Activated T-helper 1 cell treated with anti-CD3 and anti-CD28 coated beads, Interleukin-2, amount 50 U/mL, for 16 hours (primary cell): ENCODE measurements around the gene MRPS12.
"Not testable (repeated sequence)": the region's sequence is repeated elsewhere in the genome, so short reads cannot be mapped to it uniquely, and the experiment has no call there.

ENCODE experiments used
- DNase-seq, 2 donors: peaks; one replicate each; pipeline ENCODE4 v3.0.0-alpha.2; 2020; ENCODE audit warnings: low read depth in 1 of 2, low spot score in 1 of 2

The MRPS12 gene

DNA sequence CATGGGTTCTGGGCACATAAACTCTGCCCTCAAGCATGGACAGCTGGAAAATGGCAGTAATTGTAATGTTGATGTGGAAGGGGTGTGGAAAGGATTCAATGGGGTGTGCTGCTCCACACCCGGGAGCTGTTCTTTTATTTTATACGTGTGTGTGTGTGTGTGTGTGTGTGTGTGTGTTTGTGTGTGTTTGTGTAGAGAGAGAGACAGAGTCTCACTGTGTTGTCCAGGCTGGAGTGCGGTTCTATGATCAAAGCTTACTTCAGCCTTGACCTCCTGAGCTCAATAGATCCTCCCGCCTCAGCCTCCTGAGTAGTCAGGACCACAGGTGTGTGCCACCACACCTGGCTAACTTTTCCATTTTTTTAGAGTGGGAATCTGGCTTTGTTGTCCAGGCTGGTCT lies 2.8 kb downstream of the MRPS12 start:
- DNase-seq, result no peak

DNA sequence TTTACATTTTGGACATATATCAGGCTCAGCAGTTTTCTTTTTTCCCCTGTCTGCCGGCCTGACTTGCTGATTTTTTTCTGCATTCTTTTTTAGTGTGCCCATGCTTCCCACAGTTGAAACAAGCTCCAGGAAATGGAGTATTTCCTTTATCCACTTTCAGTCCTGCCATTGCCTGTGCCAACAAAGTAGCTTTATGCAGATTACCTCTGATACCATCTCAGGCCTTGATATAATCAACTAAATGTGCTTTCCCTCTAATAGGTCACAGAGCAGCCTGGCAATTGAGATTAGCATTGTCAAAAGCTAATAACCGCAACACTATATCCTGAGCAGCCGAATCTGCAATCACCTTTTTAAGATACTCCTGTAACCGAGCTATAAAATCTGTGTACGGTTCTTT lies 9.2 kb downstream of the MRPS12 start:
- DNase-seq, result no peak

DNA sequence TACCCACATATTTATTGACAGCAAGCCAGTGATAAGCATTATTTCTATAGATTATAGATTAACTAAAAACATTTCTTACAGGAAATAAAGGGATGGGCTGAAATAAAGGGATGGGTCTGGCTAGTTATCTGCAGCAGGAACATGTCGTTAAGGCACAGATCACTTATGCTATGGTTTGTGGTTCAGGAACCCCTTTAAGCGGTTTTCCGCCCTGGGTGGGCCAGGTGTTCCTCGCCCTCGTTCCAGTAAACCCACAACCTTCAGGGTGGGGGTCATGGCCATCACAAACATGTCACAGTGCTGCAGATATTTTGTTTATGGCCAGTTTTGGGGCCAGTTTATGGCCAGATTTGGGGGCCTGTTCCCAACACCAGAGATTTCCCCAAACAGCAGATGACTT lies 10.7 kb downstream of the MRPS12 start:
- not testable (repeated sequence) for DNase-seq

DNA sequence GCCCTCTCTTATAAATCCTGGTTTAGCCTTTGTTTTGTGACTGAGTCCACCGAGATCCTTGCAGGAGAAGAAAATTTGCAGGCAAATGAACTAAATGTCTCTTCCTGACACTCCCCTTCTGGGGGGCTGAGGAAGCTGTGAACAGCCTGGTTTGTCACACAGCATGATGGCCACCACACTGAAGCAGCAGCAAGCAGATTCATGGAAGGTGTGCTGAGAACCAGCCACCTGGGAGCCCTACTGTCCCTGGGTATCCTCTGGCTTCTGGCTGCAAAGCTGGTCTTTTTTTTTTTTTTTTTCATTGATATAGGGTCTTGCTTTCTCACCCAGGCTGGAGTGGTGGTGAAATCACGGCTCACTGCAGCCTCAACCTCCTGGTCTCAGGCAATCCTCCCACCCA lies 11.2 kb downstream of the MRPS12 start:
- DNase-seq, result no peak

DNA sequence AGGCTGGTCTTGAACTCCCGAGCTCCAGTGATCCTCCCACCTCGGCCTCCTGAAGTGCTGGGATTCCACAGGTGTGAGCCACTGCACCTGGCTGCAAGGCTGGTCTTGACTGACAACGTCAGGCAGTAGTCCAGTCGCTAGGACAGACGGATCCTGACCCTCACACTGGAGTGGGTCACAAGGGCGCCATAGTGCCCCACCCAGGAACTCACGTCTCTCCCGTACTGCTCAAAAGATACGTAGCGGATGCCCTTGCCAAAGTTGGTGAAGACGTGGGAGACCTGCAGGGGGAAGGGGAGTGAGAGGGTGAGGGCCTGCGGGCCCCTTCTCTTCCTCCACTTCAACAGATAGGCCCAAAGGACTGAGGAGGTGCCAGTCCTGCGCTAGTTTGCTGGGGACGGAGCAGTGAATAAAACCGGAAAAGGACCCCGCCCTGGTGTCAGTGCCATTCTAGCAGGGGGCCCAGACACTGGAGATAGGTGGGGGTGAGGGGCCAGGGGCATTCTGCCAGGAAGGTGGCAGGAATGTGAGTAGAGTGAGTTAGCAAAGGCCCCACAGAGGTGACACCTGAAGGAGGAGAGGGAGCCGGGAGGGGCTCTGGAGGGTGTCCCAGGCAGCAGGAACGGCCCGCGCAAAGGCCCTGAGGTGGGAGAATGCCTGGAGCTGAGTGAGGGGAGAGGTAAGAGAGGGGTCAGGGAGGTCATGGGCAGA lies 11.9 kb downstream of the MRPS12 start:
- DNase-seq, result no peak

DNA sequence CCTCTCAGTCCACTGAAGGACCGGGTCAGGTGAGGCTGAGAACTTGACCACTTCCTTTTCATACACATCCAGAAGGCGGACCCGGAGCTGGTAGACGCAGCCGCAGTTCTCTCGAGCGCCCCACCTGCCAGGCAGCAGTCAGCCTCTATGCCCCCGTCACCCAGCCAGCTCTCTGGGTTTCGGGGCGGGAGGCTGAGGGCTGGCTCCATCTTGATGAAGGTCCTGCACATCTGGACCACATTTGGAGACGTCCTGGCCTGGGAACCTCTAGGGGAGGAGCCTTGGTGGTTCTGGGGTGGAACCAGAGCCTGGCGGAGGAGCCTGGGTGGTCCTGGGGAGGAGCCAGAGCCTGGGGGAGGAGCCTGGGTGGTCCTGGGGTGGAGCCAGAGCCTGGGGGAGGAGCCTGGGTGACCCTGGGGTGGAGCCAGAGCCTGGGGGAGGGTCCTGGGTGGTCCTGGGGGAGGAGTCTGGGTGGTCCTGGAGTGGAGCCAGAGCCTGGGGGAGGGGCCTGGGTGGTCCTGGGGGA lies 14.3 kb downstream of the MRPS12 start:
- no peak for DNase-seq

DNA sequence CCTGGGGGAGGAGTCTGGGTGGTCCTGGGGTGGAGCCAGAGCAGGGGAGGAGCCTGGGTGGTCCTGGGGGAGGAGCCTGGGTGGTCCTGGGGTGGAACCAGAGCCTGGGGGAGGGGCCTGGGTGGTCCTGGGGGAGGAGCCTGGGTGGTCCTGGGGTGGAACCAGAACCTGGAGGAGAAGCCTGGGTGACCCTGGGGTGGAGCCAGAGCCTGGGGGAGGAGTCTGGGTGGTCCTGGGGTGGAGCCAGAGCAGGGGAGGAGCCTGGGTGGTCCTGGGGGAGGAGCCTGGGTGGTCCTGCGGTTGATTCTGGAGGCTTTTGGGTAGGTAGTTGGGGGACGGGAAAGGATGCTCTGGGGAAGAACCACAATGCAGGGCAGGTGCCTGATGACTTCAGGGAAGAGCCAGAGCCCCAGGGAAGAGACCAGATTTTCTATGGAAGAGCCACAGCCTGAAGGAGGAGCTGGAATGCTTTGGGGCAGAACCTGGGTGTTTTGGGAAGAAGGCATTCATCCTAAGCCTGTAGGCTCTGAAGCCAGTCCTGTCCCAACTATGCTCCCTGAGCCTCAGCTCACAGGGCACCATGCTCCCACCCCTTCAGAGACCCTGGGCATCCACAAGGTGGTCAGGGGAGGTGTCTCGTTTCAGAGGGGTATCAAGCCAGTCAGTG lies 15.0 kb downstream of the MRPS12 start:
- no peak for DNase-seq

DNA sequence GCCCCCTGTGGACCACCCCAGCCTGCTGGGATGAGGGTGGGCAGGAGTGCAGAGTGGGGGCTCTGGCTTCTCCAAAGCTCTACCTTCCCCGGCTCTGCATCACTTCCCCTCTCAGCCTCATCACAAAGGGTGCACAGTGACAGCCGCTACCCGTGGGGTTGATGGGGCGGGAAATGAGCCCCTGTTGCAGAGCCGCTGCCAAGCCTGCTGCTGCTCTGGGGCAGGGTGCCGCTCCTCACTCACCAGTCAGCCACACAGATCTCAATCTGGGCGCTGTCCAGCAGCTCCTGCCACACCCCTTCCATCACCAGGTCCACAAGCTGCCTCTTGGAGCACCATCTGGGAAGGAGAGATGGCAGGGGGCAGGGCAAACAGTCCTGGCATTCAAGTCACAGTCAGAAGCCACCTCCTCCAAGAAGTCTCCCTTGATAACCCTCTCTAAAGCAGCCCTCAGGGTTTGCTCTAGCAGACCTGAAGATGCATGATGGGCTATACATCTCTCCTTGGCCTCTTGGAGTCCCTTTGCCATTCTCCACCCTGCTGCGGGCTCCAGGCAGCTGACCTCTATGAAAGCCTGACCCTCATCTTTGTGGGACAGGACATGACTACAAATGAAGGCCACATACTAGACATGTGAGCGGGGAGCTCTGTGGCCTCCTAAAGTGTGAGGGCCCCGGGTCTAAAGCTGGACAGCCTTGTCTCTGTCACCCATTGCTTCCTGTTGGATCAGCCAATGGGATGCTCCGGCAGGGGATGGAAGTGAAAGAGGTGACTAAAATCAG lies 15.7 kb downstream of the MRPS12 start:
- no peak for DNase-seq

DNA sequence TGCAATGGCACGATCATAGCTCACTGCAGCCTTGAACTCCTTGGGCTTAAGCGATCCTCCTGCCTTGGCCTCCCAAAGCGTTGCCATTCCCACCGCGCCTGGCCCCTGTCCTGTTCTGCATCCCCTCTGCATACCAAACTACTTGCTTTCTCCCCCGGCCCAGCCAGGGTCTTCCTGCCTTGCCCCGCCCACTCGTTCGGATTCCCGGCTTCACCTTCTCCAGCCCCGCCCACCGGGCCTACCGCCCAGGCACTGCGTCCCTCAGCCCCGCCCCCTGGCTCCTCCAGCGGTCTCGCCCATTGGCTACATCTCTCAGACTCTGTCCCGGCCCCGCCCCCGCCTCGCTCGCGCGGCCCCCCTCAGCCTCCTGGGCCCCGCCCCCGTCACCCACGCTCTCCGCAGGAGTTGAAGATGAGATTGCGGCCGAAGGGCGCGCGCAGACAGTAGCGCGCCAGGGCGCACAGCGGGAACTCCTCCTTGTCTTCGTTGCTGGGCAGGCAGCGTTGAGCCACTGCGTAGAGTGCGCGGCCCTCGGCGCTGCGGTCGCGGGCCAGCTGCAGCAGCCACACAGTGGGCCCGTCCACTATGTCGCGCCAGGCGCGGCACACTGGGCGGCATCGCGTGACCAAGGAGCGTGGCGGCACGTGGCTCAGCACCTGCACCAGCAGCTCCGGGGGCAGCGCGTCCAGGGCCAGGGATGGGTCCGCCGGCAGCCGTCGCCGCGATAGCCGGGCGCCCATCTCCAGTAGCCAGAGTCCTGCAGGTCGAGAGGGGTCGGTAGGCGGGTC lies 19.0 kb downstream of the MRPS12 start:
- peak; percentile 41 to 68 for DNase-seq

DNA sequence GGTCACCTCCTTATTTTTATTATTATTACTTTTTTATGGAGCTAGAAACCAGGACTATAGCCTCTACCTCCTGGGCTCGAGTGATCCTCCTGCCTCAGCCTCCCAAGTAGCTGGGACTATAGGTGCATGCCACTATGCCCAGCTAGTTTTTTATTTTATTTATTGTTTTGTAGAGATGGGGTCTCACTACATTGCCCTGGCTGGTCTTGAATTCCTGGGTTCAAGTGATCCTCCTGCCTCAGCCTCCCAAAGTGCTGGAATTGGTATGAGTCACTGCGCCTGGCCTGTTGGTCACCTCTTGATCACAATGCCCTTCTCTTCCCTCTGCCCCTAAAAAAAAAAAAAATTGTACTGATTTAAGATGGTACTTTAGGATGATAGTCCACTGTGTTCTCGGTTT lies 20.4 kb downstream of the MRPS12 start:
- DNase-seq, result no peak

DNA sequence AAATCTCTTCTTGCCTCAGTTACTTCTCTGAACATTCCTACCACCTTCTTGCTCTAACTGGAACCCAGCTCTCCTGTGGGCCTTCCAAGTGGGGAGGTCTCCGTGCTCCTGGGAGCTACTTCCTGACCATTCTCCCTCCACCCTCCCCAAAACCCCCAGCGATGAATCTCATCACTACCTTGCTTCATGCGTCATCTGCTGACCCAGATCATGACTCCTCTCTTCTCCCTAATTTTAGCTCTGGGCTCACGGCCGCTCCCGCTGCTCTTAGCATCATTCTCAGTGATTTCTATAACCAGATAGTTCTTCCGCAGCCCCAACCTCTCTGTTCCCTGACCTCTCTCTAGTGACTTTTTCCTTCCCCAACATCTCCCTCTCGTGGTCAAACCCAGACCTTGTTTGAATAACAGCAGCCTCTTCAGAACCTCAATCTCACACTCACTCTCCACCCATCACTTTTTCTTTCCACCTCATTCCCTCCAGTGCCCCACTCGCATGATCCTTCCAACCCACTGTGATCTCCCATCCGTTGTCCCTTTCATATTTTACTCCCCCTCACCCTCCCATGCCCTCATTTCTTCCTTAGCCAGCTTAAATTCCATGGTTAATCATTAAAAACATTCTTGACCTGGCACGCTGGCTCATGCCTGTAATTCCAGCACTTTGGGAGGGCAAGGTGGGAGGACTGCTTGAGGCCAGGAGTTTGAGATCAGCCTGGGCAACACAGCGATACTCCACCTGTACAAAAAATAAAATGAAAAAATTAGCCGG lies 21.8 kb downstream of the MRPS12 start:
- DNase-seq, result no peak

DNA sequence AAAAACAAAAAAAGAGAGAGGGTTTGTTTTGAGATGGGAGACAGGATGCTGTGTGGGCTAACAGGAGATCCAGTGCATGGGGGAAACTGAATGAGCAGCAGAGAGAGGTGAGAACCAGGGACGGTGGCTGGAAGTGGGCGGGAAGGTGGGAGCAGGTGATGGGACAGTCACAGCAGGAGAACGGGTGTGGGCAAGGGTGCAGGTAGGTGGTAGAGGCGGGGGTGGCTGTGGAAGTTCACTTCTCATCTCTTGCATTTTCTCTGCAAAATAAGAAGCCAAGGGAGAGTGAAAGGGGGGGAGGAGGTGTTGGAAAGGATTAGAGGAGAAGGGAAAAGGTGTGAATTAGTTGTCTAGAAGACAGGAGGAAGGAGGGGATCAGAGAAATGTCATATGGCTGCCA lies 22.9 kb downstream of the MRPS12 start:
- no peak for DNase-seq

DNA sequence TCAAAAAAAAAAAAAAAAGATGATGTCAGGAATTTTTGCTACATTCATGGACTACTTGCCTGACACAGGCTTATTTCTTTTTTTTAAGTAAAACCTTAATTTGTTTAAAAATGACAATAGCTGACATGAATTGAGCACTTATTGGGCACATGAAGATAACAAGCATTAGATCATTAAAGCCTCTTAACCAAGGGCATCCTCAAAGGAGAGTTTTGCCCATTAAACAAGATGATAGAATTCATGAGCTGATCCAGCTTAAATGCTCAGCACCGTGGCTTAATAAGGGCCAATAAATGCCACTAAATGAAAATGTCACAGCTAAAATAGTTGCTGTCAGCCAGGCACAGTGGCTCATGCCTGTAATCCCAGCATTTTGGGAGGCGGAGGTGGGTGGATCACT lies 25.5 kb downstream of the MRPS12 start:
- DNase-seq, result no peak

DNA sequence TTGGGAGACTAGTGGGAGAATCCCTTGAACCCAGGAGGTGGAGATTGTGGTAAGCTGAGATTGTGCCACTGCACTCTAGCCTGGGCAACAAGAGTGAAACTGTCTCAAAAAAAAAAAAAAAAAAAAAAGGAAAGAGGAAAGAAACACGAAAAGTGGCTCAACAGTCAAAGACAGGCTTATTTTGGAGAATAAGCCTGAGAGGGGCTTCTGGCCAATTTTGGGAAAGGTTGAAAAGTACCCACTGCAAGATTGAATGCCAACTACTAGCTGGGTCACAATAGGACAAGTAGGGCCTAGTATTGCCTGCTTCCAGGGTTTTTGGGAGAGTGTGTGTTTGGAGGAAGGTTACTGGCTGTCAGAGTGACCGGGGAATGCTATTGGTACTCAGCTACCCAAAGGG lies 27.6 kb downstream of the MRPS12 start:
- no peak for DNase-seq

DNA sequence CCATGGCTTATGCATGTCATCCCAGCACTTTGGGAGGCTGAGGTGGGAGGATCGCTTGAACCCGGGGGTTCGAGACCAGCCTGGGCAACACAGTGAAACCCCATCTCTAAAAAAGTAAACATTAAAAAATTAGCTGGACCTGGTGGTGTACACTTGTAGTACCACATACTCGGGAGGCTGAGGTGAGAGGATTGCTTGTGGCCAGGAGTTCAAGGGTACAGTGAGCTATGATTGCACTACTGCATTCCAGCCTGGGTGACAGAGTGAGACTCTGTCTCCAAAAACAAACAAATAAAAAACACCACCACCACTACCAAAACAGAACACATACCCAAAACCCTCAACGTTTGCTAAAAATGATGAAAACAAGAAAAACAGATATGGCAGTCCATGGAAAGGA lies 28.9 kb downstream of the MRPS12 start:
- DNase-seq, result no peak

DNA sequence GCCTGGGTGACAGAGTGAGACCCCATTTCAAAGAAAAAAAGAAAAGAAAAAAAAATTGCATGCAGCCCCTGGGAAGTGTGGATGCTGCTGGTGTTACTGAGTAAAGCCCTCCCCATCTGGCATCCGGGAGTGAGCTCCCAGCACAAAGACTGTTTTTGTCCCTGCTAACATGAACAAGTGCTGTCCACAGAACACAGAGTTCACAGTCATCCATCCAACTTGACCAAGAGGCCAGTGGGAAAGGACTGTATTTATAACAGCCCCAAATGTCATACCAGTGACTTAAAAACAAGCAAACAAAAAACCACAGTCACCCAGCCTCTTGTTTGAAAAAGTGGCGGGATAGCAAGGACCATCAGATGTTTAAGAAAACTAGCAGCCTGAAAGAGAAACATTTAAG lies 34.0 kb downstream of the MRPS12 start:
- DNase-seq, result no peak

DNA sequence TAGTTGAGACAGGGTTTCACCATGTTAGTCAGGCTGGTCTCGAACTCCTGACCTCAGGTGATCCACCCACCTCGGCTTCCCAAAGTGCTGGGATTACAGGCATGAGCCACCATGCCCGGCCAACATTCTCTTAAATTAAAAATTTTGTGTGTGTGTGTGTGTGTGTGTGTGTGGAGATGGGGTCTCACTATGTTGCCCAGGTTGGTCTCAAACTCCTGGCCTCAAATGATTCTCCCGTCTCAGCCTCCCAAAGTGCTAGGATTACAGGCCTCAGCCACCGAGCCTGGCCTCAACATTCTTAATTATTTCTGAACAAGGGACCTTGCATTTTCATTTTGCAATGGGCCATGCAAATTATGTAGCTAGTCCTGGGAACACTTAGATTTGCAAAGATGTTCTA lies 35.4 kb downstream of the MRPS12 start:
- DNase-seq, result not testable (repeated sequence)

DNA sequence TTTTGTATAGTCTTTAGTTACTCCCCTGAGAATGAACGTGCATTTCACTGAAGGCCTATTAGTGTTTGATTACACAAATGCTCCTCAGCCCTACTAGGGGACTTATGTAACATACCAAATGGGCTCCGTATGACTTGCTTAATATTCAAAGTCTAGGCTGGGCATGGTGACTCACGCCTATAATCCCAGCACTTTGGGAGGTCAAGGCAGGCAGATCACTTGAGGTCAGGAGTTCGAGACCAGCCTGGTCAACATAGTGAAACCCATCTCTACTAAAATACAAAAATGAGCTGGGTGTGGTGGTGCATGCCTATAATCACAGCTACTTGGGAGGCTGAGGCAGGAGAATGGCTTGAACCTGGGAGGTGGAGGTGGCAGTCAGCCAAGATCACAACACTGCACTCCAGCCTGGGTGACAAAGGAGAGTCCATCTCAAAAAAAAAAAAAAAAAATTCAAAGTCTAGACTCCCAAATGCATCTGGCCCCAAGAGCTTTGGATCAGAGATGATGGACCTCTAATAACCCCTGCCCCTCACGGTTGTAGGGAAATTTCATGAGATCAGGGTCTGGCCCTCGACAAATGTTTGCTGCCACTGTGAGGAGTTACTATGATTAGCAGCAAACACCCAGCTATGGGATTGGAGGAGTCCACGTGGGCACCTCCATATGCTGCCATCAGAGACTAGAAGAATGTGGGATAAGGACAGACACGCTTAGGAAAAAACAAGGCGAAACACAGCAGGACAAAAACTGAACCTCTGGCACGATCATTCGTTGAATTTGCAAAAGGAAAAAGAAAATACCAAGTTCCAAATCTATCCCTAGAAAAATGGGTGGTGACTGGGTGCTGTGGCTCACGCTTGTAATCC lies 40.2 kb downstream of the MRPS12 start:
- no peak for DNase-seq

DNA sequence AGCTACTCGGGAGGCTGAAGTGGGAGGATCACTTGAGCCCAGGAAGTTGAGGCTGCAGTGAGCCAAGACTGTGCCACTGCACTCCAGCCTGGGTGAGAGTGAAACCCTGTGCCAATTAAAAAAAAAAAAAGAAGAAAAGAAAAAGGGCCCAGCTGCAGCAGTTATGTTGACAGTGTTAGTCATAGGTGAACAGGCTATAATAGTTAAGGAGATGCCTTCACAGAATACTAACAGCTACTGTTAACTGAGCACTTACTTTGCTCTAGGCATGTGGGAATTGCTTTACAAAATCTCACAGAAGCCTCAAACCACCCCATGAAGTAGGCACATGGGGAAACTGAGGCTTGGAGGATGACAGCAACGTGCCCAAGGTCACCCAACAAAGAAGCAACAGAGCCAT lies 40.9 kb downstream of the MRPS12 start:
- DNase-seq, result no peak
